Activated naive CD8-positive, alpha-beta T cell treated with anti-CD3 and anti-CD28 coated beads, Interleukin-2, amount 50 U/mL, for 24 hours (primary cell): ENCODE results near the gene RBP7.
A peak's percentile ranks its signal among the peaks of the same experiment; 100 is the strongest.
"Not testable (repeated sequence)": the region's sequence is repeated elsewhere in the genome, so short reads cannot be mapped to it uniquely, and the experiment has no call there.

ENCODE experiments used
- ATAC-seq: fragments of 150-1000 bp; cut with Tn5 transposase; one replicate; pipeline ENCODE4 v1.10.0; 2021
- DNase-seq: peaks from one replicate; pipeline ENCODE4 v3.0.0; 2021
- H3K27ac Mint-ChIP-seq: one replicate; pipeline ENCODE4 v1.8.0; 2021; ENCODE audit warnings: mild to moderate bottlenecking, mixed read lengths
- H3K27me3 Mint-ChIP-seq: one replicate; pipeline ENCODE4 v1.8.0; 2021; ENCODE audit warnings: mixed read lengths
- H3K36me3 Mint-ChIP-seq: one replicate; pipeline ENCODE4 v1.8.0; 2021; ENCODE audit warnings: low read depth, mixed read lengths
- H3K4me1 Mint-ChIP-seq: one replicate; pipeline ENCODE4 v1.8.0; 2021; ENCODE audit warnings: mixed read lengths
- H3K4me3 Mint-ChIP-seq: one replicate; pipeline ENCODE4 v1.8.0; 2021; ENCODE audit warnings: mild to moderate bottlenecking, moderate library complexity, mixed read lengths
- H3K9me3 Mint-ChIP-seq: one replicate; pipeline ENCODE4 v1.8.0; 2021; ENCODE audit warnings: mixed read lengths

RBP7 gene

GRCh38 chr1:9996624-9997582, at the start of gene RBP7:
TSS of gene RBP7 (plus strand) at chr1:9997228. CDS start at chr1:9997259, 31 bp downstream.
- Mint-ChIP-seq H3K9me3 (peaks cover 4% of the 10 kb centered on the region), H3K27ac (no peak within 1 kb of the TSS), H3K27me3 (peaks cover 32% of the 10 kb centered on the region), H3K36me3 (peaks cover 2% of the 10 kb centered on the region), H3K4me1 (peaks cover 6% of the 10 kb centered on the region), H3K4me3 (peak within 1 kb of the TSS; percentile 59)
- ATAC-seq (no peak), DNase-seq (peak; percentile 12)

- Mint-ChIP-seq H3K36me3 (peaks cover 2% of the 10 kb centered on the region), H3K4me1 (no peaks in the 10 kb centered on the region), H3K27me3 (no peaks in the 10 kb centered on the region), H3K9me3 (no peaks in the 10 kb centered on the region), H3K4me3 (no peak overlapping the region), H3K27ac (no peak overlapping the region)
- ATAC-seq (no peak), DNase-seq (no peak)
These were observed 39.3 kb upstream of the RBP7 start for GRCh38 chr1:9957726-9958125.

- DNase-seq (no peak), ATAC-seq (no peak)
- no peaks in the 10 kb centered on the region for H3K27me3 Mint-ChIP-seq
- no peaks in the 10 kb centered on the region for H3K9me3 Mint-ChIP-seq
- no peaks in the 10 kb centered on the region for H3K4me1 Mint-ChIP-seq
- H3K27ac Mint-ChIP-seq = no peak overlapping the region
- H3K36me3 Mint-ChIP-seq = peaks cover 2% of the 10 kb centered on the region
- H3K4me3 Mint-ChIP-seq = no peak overlapping the region
These were observed 37.0 kb upstream of the RBP7 start for GRCh38 chr1:9960011-9960410.

- no peak for ATAC-seq
- no peaks in the 10 kb centered on the region for H3K27me3 Mint-ChIP-seq
- peaks cover 2% of the 10 kb centered on the region for H3K36me3 Mint-ChIP-seq
- no peaks in the 10 kb centered on the region for H3K9me3 Mint-ChIP-seq
- no peak overlapping the region for H3K4me3 Mint-ChIP-seq
- no peak overlapping the region for H3K27ac Mint-ChIP-seq
- no peak for DNase-seq
- H3K4me1 Mint-ChIP-seq = no peaks in the 10 kb centered on the region
These were observed 36.1 kb upstream of the RBP7 start for GRCh38 chr1:9960706-9961562.

GRCh38 chr1:9984253-9984652, 12.8 kb upstream of the RBP7 start:
- no peak for DNase-seq

GRCh38 chr1:9985001-9985400, 12.0 kb upstream of the RBP7 start:
- no peak for ATAC-seq

More at GRCh38 chr1:9984253-9984652, 12.8 kb upstream of the RBP7 start:
- peaks cover 6% of the 10 kb centered on the region for H3K36me3 Mint-ChIP-seq
- no peaks in the 10 kb centered on the region for H3K4me1 Mint-ChIP-seq
- no peaks in the 10 kb centered on the region for H3K27me3 Mint-ChIP-seq
- no peaks in the 10 kb centered on the region for H3K9me3 Mint-ChIP-seq
- H3K27ac Mint-ChIP-seq = no peak overlapping the region
- ATAC-seq = no peak
- no peak overlapping the region for H3K4me3 Mint-ChIP-seq

GRCh38 chr1:9989773-9990172, 7.3 kb upstream of the RBP7 start:
- H3K9me3 Mint-ChIP-seq = no peaks in the 10 kb centered on the region
- ATAC-seq (no peak), DNase-seq (no peak)
- peaks cover 2% of the 10 kb centered on the region for H3K4me1 Mint-ChIP-seq
- no peak overlapping the region for H3K27ac Mint-ChIP-seq
- no peaks in the 10 kb centered on the region for H3K36me3 Mint-ChIP-seq
- H3K27me3 Mint-ChIP-seq = peaks cover 7% of the 10 kb centered on the region
- H3K4me3 Mint-ChIP-seq = no peak overlapping the region

More at GRCh38 chr1:9985001-9985400, 12.0 kb upstream of the RBP7 start:
- Mint-ChIP-seq H3K27me3 (no peaks in the 10 kb centered on the region), H3K4me1 (no peaks in the 10 kb centered on the region), H3K4me3 (no peak overlapping the region), H3K27ac (no peak overlapping the region), H3K9me3 (no peaks in the 10 kb centered on the region), H3K36me3 (peaks cover 6% of the 10 kb centered on the region)
- DNase-seq = no peak

GRCh38 chr1:9990944-9991343, 6.1 kb upstream of the RBP7 start:
- ATAC-seq (no peak), DNase-seq (no peak)
- Mint-ChIP-seq H3K9me3 (no peaks in the 10 kb centered on the region), H3K4me1 (peaks cover 2% of the 10 kb centered on the region), H3K4me3 (no peak overlapping the region), H3K27me3 (peaks cover 9% of the 10 kb centered on the region), H3K27ac (no peak overlapping the region), H3K36me3 (no peaks in the 10 kb centered on the region)

- no peak for DNase-seq
- peaks cover 4% of the 10 kb centered on the region for H3K4me1 Mint-ChIP-seq
- H3K27ac Mint-ChIP-seq = no peak overlapping the region
- H3K4me3 Mint-ChIP-seq = no peak overlapping the region
- no peaks in the 10 kb centered on the region for H3K9me3 Mint-ChIP-seq
- no peak for ATAC-seq
- no peaks in the 10 kb centered on the region for H3K36me3 Mint-ChIP-seq
- H3K27me3 Mint-ChIP-seq = peaks cover 16% of the 10 kb centered on the region
These were observed 4.1 kb upstream of the RBP7 start for GRCh38 chr1:9992910-9993309.

GRCh38 chr1:9993561-9994075, 3.4 kb upstream of the RBP7 start:
- H3K4me3 Mint-ChIP-seq = no peak overlapping the region
- DNase-seq (no peak), ATAC-seq (no peak)
- H3K27ac Mint-ChIP-seq = no peak overlapping the region
- no peaks in the 10 kb centered on the region for H3K36me3 Mint-ChIP-seq
- peaks cover under 1% of the 10 kb centered on the region for H3K9me3 Mint-ChIP-seq
- peaks cover 6% of the 10 kb centered on the region for H3K4me1 Mint-ChIP-seq
- H3K27me3 Mint-ChIP-seq = peaks cover 23% of the 10 kb centered on the region

- Mint-ChIP-seq H3K4me1 (peaks cover 6% of the 10 kb centered on the region), H3K36me3 (peaks cover 2% of the 10 kb centered on the region), H3K4me3 (no peak overlapping the region), H3K9me3 (peaks cover 4% of the 10 kb centered on the region), H3K27ac (no peak overlapping the region), H3K27me3 (peaks cover 32% of the 10 kb centered on the region)
- no peak for DNase-seq
- no peak for ATAC-seq
These were observed 4.1 kb downstream of the RBP7 start for GRCh38 chr1:10001016-10001665.

GRCh38 chr1:10005248-10005647, 8.2 kb downstream of the RBP7 start:
- not testable (repeated sequence) for H3K36me3 Mint-ChIP-seq, H3K9me3 Mint-ChIP-seq, ATAC-seq, DNase-seq, H3K4me1 Mint-ChIP-seq, H3K27ac Mint-ChIP-seq, H3K4me3 Mint-ChIP-seq
- H3K27me3 Mint-ChIP-seq = peaks cover 13% of the 10 kb centered on the region

- no peaks in the 10 kb centered on the region for H3K9me3 Mint-ChIP-seq
- no peak for DNase-seq
- no peaks in the 10 kb centered on the region for H3K4me1 Mint-ChIP-seq
- no peak for ATAC-seq
- H3K4me3 Mint-ChIP-seq = no peak overlapping the region
- H3K27ac Mint-ChIP-seq = no peak overlapping the region
- H3K27me3 Mint-ChIP-seq = peaks cover 6% of the 10 kb centered on the region
- no peaks in the 10 kb centered on the region for H3K36me3 Mint-ChIP-seq
These were observed 10.1 kb downstream of the RBP7 start for GRCh38 chr1:10007169-10007568.

- Mint-ChIP-seq H3K36me3 (no peaks in the 10 kb centered on the region), H3K4me1 (no peaks in the 10 kb centered on the region), H3K4me3 (no peak overlapping the region), H3K27ac (no peak overlapping the region), H3K9me3 (no peaks in the 10 kb centered on the region), H3K27me3 (no peaks in the 10 kb centered on the region)
- DNase-seq (no peak), ATAC-seq (no peak)
These were observed 17.0 kb downstream of the RBP7 start for GRCh38 chr1:10014016-10014415.
